Stomach (tissue), 19 donors: ENCODE data around the gene CATSPER2. TPM values are rescaled to one million over a fixed set of nuclear protein-coding genes. Genes with fewer than 3 reads are reported as not detected.
"Not testable (repeated sequence)": the region's sequence is repeated elsewhere in the genome, so short reads cannot be mapped to it uniquely, and the experiment has no call there.

Experiments
- DNase-seq, 2 donors: peaks; one replicate each; pipeline versions ENCODE4 v3.0.0 to v3.0.0-alpha.2; 2013 to 2019
- H3K27ac ChIP-seq, 5 donors: fragments of 200-600 bp in 4 of 5; sonication (generic) in 4 of 5; one replicate each; pipeline ENCODE4 v1.5.1; 2013 to 2019; ENCODE audit warnings: mild to moderate bottlenecking in 1 of 5, moderate library complexity in 1 of 5
- H3K27me3 ChIP-seq, 3 donors: fragments of 200-600 bp; sonication (generic); one replicate each; pipeline ENCODE4 v1.5.1; 2017 to 2019; ENCODE audit warnings: mixed run types in 1 of 3
- H3K36me3 ChIP-seq, 4 donors: fragments of 200-600 bp; sonication (generic); 1 replicate in 3 of 4; 2 replicates in 1 of 4; pipeline ENCODE4 v1.5.1; 2016 to 2019
- H3K4me1 ChIP-seq, 4 donors: fragments of 200-600 bp; sonication (generic); one replicate each; pipeline ENCODE4 v1.5.1; 2016 to 2019
- H3K4me3 ChIP-seq, 4 donors: fragments of 200-600 bp; sonication (generic) in 3 of 4; one replicate each; pipeline ENCODE4 v1.5.1; 2016 to 2019; ENCODE audit warnings: mild to moderate bottlenecking in 1 of 4
- H3K9me3 ChIP-seq, 4 donors: fragments of 200-600 bp; sonication (generic); one replicate each; pipeline ENCODE4 v1.5.1; 2016 to 2019
- CTCF ChIP-seq, 7 experiments: fragments of 450-650 bp in 4 of 7; fragments of 200-600 bp in 3 of 7; sonication (generic) in 3 of 7; IDR thresholded peaks; one replicate each; pipeline ENCODE4 v1.5.1; 2016 to 2019; ENCODE audit warnings: antibody characterized with exemption in 7 of 7, control low read depth in 2 of 7, mild to moderate bottlenecking in 1 of 7
- EP300 ChIP-seq: sonication (generic); formaldehyde crosslinking; IDR thresholded peaks from one replicate; pipeline ENCODE4 v1.6.1; 2017; ENCODE audit warnings: antibody characterized with exemption
- POLR2A ChIP-seq, 4 donors: fragments of 450-650 bp; IDR thresholded peaks; one replicate each; pipeline ENCODE4 v1.6.1; 2016; ENCODE audit warnings: antibody characterized with exemption in 4 of 4, control low read depth in 2 of 4, mild to moderate bottlenecking in 1 of 4, moderate library complexity in 1 of 4
- POLR2AphosphoS5 ChIP-seq, 3 donors: sonication (generic); formaldehyde crosslinking; IDR thresholded peaks; one replicate each; pipeline ENCODE4 v1.6.1; 2016; ENCODE audit warnings: antibody characterized with exemption in 3 of 3
- WGBS, 5 donors: extraction: QIAGEN DNeasy Blood & Tissue Kit in 3 of 5; methylation state at CpG; one replicate each; pipeline versions ENCODE4 v1.1.5 to v1.1.7; 2013 to 2018; 5-methylcytosine and 5-hydroxymethylcytosine counted together
- intact Hi-C: fragments of 100-400 bp; cut with DNase I; formaldehyde crosslinking; loops from one replicate; pipeline ENCODE4 v1.15.1; 2023; ENCODE audit warnings: low total_unique reads
- long read RNA-seq, 10 donors: transcript quantifications; one replicate each; lab custom pipeline, GENCODE V29; 2026
- polyA plus RNA-seq, 3 donors: library from polyadenylated mRNA; stranded (reverse); fragments of 200-250 nt; gene quantifications; one replicate each; pipeline ENCODE4 v1.2.3, GENCODE V29; 2013
- total RNA-seq, 5 donors: library from RNA; depleted of rRNA; stranded (reverse); fragments of >200 nt; gene quantifications; one replicate each; pipeline versions ENCODE4 v1.1.0 to v1.2.3, GENCODE V29; 2014 to 2016
- donor health status: healthy with polysubstance abuse.
- donor health status: Bipolar disorder and iron deficiency.
- donor health status: healthy.

The CATSPER2 gene
- total RNA-seq: 1 to 10 TPM in 4 of 5 donors, under 1 TPM in 1; 0.45 to 7.8 (median 3.5) TPM
- 1 to 10 TPM; 1.1 to 4.5 (median 2.5) TPM for polyA plus RNA-seq
- long read RNA-seq, donor 1, partial matches to known transcripts: 523 of 523 reads
- long read RNA-seq, donor 1, other reads (novel, unspliced or antisense): 0 of 523 reads
- long read RNA-seq, donor 2: 0 reads
- long read RNA-seq, donor 3: 0 reads
- long read RNA-seq, donor 4: 0 reads
- long read RNA-seq, donor 5: 0 reads
- long read RNA-seq, donor 6, partial matches to known transcripts: 16 of 16 reads
- long read RNA-seq, donor 6, other reads (novel, unspliced or antisense): 0 of 16 reads
- long read RNA-seq, donor 7, partial matches to known transcripts: 13 of 13 reads
- long read RNA-seq, donor 7, other reads (novel, unspliced or antisense): 0 of 13 reads
- long read RNA-seq, donor 8: 0 reads
- long read RNA-seq, donor 9, partial matches to known transcripts: 5 of 5 reads
- long read RNA-seq, donor 9, other reads (novel, unspliced or antisense): 0 of 5 reads
- long read RNA-seq, donor 10: 0 reads

DNA sequence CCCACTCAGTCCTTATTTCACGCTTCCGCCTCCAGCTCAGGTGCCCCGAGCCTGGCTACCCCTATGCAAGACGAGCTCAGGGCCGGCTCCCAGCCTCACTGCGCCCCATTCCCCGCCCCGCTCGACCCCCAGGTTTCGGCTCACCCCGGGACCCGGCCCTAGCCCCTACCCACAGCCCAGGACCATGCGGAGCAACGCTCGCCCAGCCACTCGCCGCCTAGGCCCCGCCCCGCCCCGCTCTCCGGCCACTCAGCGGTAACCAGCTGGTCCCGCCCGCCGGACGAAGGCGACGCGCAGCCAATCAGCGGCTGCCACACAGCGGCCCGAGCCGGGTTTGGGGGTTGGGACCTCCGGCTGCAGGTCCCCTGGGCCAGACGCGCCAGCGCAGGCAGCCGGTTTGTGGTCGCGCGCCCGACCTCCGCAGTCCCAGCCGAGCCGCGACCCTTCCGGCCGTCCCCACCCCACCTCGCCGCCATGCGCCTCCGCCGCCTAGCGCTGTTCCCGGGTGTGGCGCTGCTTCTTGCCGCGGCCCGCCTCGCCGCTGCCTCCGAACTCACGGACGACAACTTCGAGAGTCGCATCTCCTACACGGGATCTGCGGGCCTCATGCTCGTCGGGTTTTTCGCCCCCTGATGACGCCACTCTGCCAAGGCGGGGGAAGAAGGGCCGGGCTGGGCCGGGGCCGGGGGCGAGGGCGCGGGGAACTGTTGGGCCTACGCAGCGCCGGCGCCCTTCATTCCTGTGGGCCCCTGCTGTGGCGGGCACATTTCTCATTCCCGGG lies at the start of gene CATSPER2:
Gene CATSPER2 (minus strand): TSS at position 196 of the 781 bp plus-strand sequence. CDS start 783 bp downstream, outside the sequence.
- no peak for TF ChIP-seq POLR2A (IDR thresholded peaks at IDR 0.05)
- TF ChIP-seq CTCF (IDR thresholded peaks at IDR 0.05): no peak
- no peak for TF ChIP-seq EP300
- TF ChIP-seq POLR2AphosphoS5 (IDR thresholded peaks at IDR 0.05): no peak
- intact Hi-C loops: no loop called here
- peak in 1 of 2 donors; percentile 3 for DNase-seq
- Histone ChIP-seq H3K36me3 (peaks cover 0 to 47% (median 39%) of the 10 kb centered on the region in 4 donors), H3K27ac (no peak within 1 kb of the TSS), H3K4me3 (no peak within 1 kb of the TSS), H3K4me1 (no peaks in the 10 kb centered on the region), H3K27me3 (no peaks in the 10 kb centered on the region), H3K9me3 (no peaks in the 10 kb centered on the region)
- 88 to 92% (median 90%) methylated on average over 55 to 85 of the region's 85 CpGs for WGBS, 5 donors

GRCh38 chr15:43693148-43694022 lies 44.7 kb upstream of the CATSPER2 start, which contains the start of gene CKMT1A:
Gene CKMT1A (plus strand): TSS chr15:43693859. CDS start chr15:43694051, 192 bp downstream.
- intact Hi-C loops, H3K4me3 ChIP-seq, H3K36me3 ChIP-seq, H3K27ac ChIP-seq, H3K4me1 ChIP-seq, DNase-seq, H3K9me3 ChIP-seq, H3K27me3 ChIP-seq: not testable (repeated sequence)
- no CpG with 5 or more reads among the region's 43 CpGs for WGBS, 5 donors

DNA sequence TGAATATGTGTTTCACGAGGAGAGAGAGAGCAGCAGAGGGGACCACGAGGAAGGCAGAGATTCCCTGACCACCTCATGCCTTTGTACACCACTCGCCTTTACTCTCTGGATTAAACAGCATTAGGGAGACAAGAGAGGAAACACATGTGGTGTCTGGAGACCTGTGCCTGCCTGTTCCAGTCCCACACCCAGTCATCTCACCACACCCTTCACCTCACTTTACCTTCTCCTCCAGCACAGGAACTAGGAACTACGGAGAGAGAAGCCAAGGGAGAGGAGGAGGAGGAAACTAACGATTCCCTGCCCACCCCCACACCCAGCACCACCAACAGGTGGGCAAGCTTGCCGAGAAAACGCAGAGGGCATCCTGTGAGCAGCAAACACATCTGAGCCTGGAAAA lies 44.0 kb upstream of the CATSPER2 start:
- H3K27me3 ChIP-seq, intact Hi-C loops, H3K4me1 ChIP-seq, DNase-seq, H3K9me3 ChIP-seq, H3K36me3 ChIP-seq, H3K4me3 ChIP-seq, H3K27ac ChIP-seq: not testable (repeated sequence)
- WGBS, 5 donors: 6 to 22% (median 14%) methylated on average over 2 to 3 of the region's 7 CpGs; no CpG with 5 or more reads in 1 of the 5 donors

- DNase-seq, H3K4me1 ChIP-seq, intact Hi-C loops, H3K9me3 ChIP-seq, H3K4me3 ChIP-seq, H3K36me3 ChIP-seq, H3K27ac ChIP-seq, H3K27me3 ChIP-seq: not testable (repeated sequence)
- no CpG with 5 or more reads among the region's 54 CpGs for WGBS, 5 donors
Observed at GRCh38 chr15:43689604-43690301, 41.1 kb upstream of the CATSPER2 start.

DNA sequence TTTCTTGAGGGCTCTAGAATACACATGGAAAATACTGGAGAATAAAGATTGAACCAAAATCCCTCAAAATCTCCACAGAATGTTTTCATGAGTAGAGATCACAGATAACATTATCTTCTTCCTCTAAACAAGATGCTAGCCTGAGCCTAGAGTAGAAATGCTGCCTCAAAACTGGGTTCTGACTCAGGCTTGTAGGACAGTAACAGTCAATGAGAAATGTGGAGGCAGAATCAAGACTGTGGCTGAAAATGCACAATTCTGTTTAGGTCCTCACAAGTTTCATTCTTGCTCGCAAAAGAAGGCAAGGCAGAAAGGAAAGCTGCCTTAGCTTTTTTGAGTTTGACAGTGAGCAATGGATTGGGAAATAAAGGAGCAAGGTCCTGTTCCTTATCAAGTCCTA lies 25.5 kb upstream of the CATSPER2 start:
- H3K4me3 ChIP-seq, intact Hi-C loops, H3K27ac ChIP-seq, H3K4me1 ChIP-seq, DNase-seq, H3K36me3 ChIP-seq, H3K9me3 ChIP-seq, H3K27me3 ChIP-seq: not testable (repeated sequence)
- no CpG with 5 or more reads among the region's 1 CpG for WGBS, 5 donors

DNA sequence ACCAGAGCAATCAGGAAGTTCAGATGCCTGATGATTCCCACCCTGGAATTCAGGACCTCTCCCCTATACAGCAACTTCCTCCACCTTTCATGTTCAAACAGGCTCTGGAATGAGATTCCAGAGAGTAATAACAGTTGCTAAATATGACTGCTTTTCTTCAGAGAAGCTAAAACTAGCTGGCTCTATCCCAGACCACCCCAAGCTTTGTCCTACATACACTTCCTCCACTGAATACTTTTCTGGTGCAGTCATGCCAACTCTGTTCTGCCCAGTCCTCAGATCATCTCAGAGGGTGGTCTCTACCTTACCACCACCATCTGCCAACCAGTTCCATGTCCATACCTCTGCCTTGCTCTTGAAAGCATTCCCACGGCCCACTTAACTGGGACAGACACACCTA lies 17.5 kb upstream of the CATSPER2 start:
- H3K4me3 ChIP-seq, H3K27ac ChIP-seq, H3K27me3 ChIP-seq, H3K9me3 ChIP-seq, H3K4me1 ChIP-seq, DNase-seq, H3K36me3 ChIP-seq, intact Hi-C loops: not testable (repeated sequence)
- WGBS, 5 donors: no CpG with 5 or more reads among the region's 1 CpG

- WGBS, 5 donors: no CpG with 5 or more reads among the region's 8 CpGs
- H3K36me3 ChIP-seq, DNase-seq, H3K4me1 ChIP-seq, H3K4me3 ChIP-seq, intact Hi-C loops, H3K27ac ChIP-seq, H3K9me3 ChIP-seq, H3K27me3 ChIP-seq: not testable (repeated sequence)
Observed at GRCh38 chr15:43663333-43663732, 14.7 kb upstream of the CATSPER2 start.

DNA sequence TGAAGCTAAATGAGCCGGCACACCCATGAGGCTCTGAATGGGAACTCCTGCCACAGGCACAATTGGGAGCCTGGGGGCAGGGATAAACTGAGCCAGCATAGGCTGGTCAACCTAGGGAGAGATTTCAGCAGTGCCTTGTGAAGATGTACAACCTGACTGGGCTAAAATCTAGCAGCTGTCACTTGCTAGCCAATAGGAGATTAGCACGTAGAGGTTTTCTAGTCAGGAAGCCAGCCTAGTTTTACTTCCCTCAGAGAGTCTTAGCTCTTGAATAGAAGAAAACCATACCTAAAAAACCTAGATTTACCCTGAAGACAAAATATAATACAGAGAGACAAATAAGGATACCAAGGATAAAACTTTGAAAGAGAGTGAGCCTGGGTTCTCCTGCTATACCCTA lies 13.6 kb upstream of the CATSPER2 start:
- H3K27ac ChIP-seq, H3K4me3 ChIP-seq, H3K9me3 ChIP-seq, H3K27me3 ChIP-seq, H3K4me1 ChIP-seq, H3K36me3 ChIP-seq, intact Hi-C loops, DNase-seq: not testable (repeated sequence)
- WGBS, 5 donors: 88 to 100% (median 92%) methylated on average over 1 of the region's 2 CpGs; no CpG with 5 or more reads in 2 of the 5 donors

- H3K4me1 ChIP-seq, intact Hi-C loops: not testable (repeated sequence)
Observed at GRCh38 chr15:43659727-43660126, 11.1 kb upstream of the CATSPER2 start.

More at GRCh38 chr15:43659727-43660126, 11.1 kb upstream of the CATSPER2 start:
- not testable (repeated sequence) for H3K27ac ChIP-seq, H3K9me3 ChIP-seq, H3K36me3 ChIP-seq, H3K4me3 ChIP-seq, DNase-seq, H3K27me3 ChIP-seq
- WGBS, 5 donors: 100% methylated on average over 1 to 5 of the region's 10 CpGs; no CpG with 5 or more reads in 2 of the 5 donors
